Neuronal stem cell (in vitro differentiated cells): ENCODE measurements around the gene GIMAP5.

Experiments
- DNase-seq: peaks from one replicate; pipeline ENCODE4 v3.0.0-alpha.2; 2013; ENCODE audit warnings: low spot score
- H2AFZ ChIP-seq: one replicate; pipeline ENCODE4 v1.6.1; 2013; ENCODE audit warnings: mild to moderate bottlenecking, low read length, inconsistent platforms
- H2AK5ac ChIP-seq: 2 replicates; pipeline ENCODE4 v1.6.1; 2013; ENCODE audit warnings: low read depth, mild to moderate bottlenecking, inconsistent platforms, low read length, moderate library complexity, mixed read lengths
- H2BK120ac ChIP-seq: 2 replicates; pipeline ENCODE4 v1.6.1; 2013; ENCODE audit warnings: low read depth, mild to moderate bottlenecking, inconsistent platforms, low read length, moderate library complexity, mixed read lengths
- H2BK12ac ChIP-seq: one replicate; pipeline ENCODE4 v1.6.1; 2013; ENCODE audit warnings: low read length, inconsistent platforms
- H2BK15ac ChIP-seq: 2 replicates; pipeline ENCODE4 v1.6.1; 2013; ENCODE audit warnings: mild to moderate bottlenecking, low read length, inconsistent platforms, mixed read lengths
- H2BK5ac ChIP-seq: one replicate; pipeline ENCODE4 v1.6.1; 2013; ENCODE audit warnings: inconsistent platforms, mild to moderate bottlenecking, low read length, moderate library complexity
- H3K14ac ChIP-seq: one replicate; pipeline ENCODE4 v1.6.1; 2013; ENCODE audit warnings: low read length, inconsistent platforms
- H3K18ac ChIP-seq: 2 replicates; pipeline ENCODE4 v1.6.1; 2013; ENCODE audit warnings: low read length, inconsistent platforms
- H3K23ac ChIP-seq: 2 replicates; pipeline ENCODE4 v1.6.1; 2013; ENCODE audit warnings: low read depth, mild to moderate bottlenecking, mixed read lengths, low read length, inconsistent platforms; ENCODE audit not compliant: poor library complexity
- H3K27ac ChIP-seq: replicated peaks from 3 replicates; pipeline ENCODE4 v1.5.1; 2013; ENCODE audit warnings: low read length, inconsistent platforms
- H3K27me3 ChIP-seq, 3 experiments: 2 replicates each; pipeline ENCODE4 v1.6.1; 2013; ENCODE audit warnings: low read length in 3 of 3, mild to moderate bottlenecking in 2 of 3, inconsistent platforms in 1 of 3, low read depth in 1 of 3, mixed read lengths in 1 of 3, moderate library complexity in 1 of 3; ENCODE audit not compliant: control insufficient read depth in 3 of 3, insufficient read depth in 3 of 3
- H3K36me3 ChIP-seq, 2 donors: replicated peaks in 1 of 2; 2 replicates each; pipeline ENCODE4 v1.6.1; 2013; ENCODE audit warnings: low read length in 2 of 2; ENCODE audit not compliant: control insufficient read depth in 2 of 2, insufficient read depth in 2 of 2
- H3K4ac ChIP-seq: 2 replicates; pipeline ENCODE4 v1.6.1; 2013; ENCODE audit warnings: inconsistent platforms, mild to moderate bottlenecking, low read length, moderate library complexity
- H3K4me1 ChIP-seq, 2 donors: 1 replicate in 1 of 2; 2 replicates in 1 of 2; pipeline ENCODE4 v1.6.1; 2013; ENCODE audit warnings: low read length in 2 of 2, low read depth in 1 of 2; ENCODE audit not compliant: control insufficient read depth in 2 of 2, insufficient read depth in 1 of 2
- H3K4me2 ChIP-seq: one replicate; pipeline ENCODE4 v1.6.1; 2013; ENCODE audit warnings: mild to moderate bottlenecking, low read length, inconsistent platforms; ENCODE audit not compliant: insufficient read depth, poor library complexity, severe bottlenecking
- H3K4me3 ChIP-seq, 2 donors: 2 replicates each; pipeline ENCODE4 v1.5.1; 2013; ENCODE audit warnings: low read length in 2 of 2, mild to moderate bottlenecking in 2 of 2, inconsistent platforms in 1 of 2, moderate library complexity in 1 of 2
- H3K79me1 ChIP-seq: one replicate; pipeline ENCODE4 v1.6.1; 2013; ENCODE audit warnings: low read depth, mild to moderate bottlenecking, inconsistent platforms, low read length, moderate library complexity
- H3K9ac ChIP-seq: one replicate; pipeline ENCODE4 v1.6.1; 2013; ENCODE audit warnings: mild to moderate bottlenecking, low read depth, low read length, inconsistent platforms; ENCODE audit not compliant: poor library complexity
- H3K9me3 ChIP-seq, 2 donors: replicated peaks in 1 of 2; 2 replicates each; pipeline versions ENCODE3 to v1.6.1; 2013; ENCODE audit warnings: low read length in 2 of 2, mild to moderate bottlenecking in 2 of 2, inconsistent platforms in 1 of 2, low read depth in 1 of 2, mixed read lengths in 1 of 2, moderate library complexity in 1 of 2; ENCODE audit not compliant: control insufficient read depth in 2 of 2, insufficient read depth in 1 of 2
- H4K8ac ChIP-seq: one replicate; pipeline ENCODE4 v1.6.1; 2013; ENCODE audit warnings: low read depth, mild to moderate bottlenecking, inconsistent platforms, low read length, moderate library complexity
- H4K91ac ChIP-seq: one replicate; pipeline ENCODE4 v1.6.1; 2013; ENCODE audit warnings: low read length, low read depth, mild to moderate bottlenecking, inconsistent platforms; ENCODE audit not compliant: poor library complexity
- WGBS, 2 donors: extraction: QIAGEN DNeasy Blood & Tissue Kit; methylation state at CpG; one replicate each; pipeline ENCODE4 v1.1.7; 2013; ENCODE audit warnings: missing lambda C conversion rate in 2 of 2, mixed read lengths in 1 of 2; ENCODE audit not compliant: insufficient read length in 2 of 2, insufficient replicate concordance in 1 of 2; ENCODE audit errors: extremely low coverage in 2 of 2; 5-methylcytosine and 5-hydroxymethylcytosine counted together

GIMAP5 gene

GRCh38 chr7:150734254-150734653 lies 3.0 kb upstream of the GIMAP5 start:
- Histone ChIP-seq H2BK5ac (no peak overlapping the region), H2BK120ac (no peak overlapping the region), H3K14ac (no peak overlapping the region), H3K23ac (no peak overlapping the region), H3K4me3 (no peak overlapping the region), H2AFZ (no peak overlapping the region), H4K8ac (no peak overlapping the region), H3K4ac (no peak overlapping the region), H3K27ac (no peak overlapping the region), H3K18ac (no peak overlapping the region), H4K91ac (no peak overlapping the region), H3K4me2 (no peak overlapping the region), H3K27me3 (peaks cover 0 to 6% (median 4%) of the 10 kb centered on the region in 3 experiments), H3K9ac (no peak overlapping the region), H3K4me1 (no peaks in the 10 kb centered on the region), H2BK12ac (no peak overlapping the region), H3K9me3 (peaks cover 0 to 1% of the 10 kb centered on the region in 2 donors), H2AK5ac (no peak overlapping the region), H3K79me1 (no peaks in the 10 kb centered on the region), H3K36me3 (no peaks in the 10 kb centered on the region), H2BK15ac (no peak overlapping the region)
- DNase-seq: no peak
- no CpG with 5 or more reads among the region's 3 CpGs for WGBS, 2 donors

GRCh38 chr7:150735596-150736358 lies 1.4 kb upstream of the GIMAP5 start:
- Histone ChIP-seq H3K9ac (no peak overlapping the region), H3K18ac (no peak overlapping the region), H3K4me1 (no peaks in the 10 kb centered on the region), H3K9me3 (peaks cover 0 to 1% of the 10 kb centered on the region in 2 donors), H2BK15ac (no peak overlapping the region), H2AK5ac (no peak overlapping the region), H3K14ac (no peak overlapping the region), H2AFZ (no peak overlapping the region), H3K23ac (no peak overlapping the region), H3K36me3 (no peaks in the 10 kb centered on the region), H3K27ac (no peak overlapping the region), H3K4me2 (no peak overlapping the region), H3K4me3 (no peak overlapping the region), H4K91ac (no peak overlapping the region), H3K79me1 (no peaks in the 10 kb centered on the region), H2BK5ac (no peak overlapping the region), H3K4ac (no peak overlapping the region), H4K8ac (no peak overlapping the region), H2BK120ac (no peak overlapping the region), H3K27me3 (peaks cover 0 to 6% (median 4%) of the 10 kb centered on the region in 3 experiments), H2BK12ac (no peak overlapping the region)
- WGBS, 2 donors: no CpG with 5 or more reads among the region's 3 CpGs
- DNase-seq: no peak

GRCh38 chr7:150736864-150737263 lies 354 bp upstream of the GIMAP5 start:
- Histone ChIP-seq H2BK12ac (no peak overlapping the region), H3K4me1 (no peaks in the 10 kb centered on the region), H3K4me3 (no peak overlapping the region), H2AK5ac (no peak overlapping the region), H3K79me1 (no peaks in the 10 kb centered on the region), H3K14ac (no peak overlapping the region), H4K8ac (no peak overlapping the region), H2BK5ac (no peak overlapping the region), H3K18ac (no peak overlapping the region), H3K36me3 (no peaks in the 10 kb centered on the region), H2AFZ (peak overlapping the region; percentile 60), H2BK15ac (no peak overlapping the region), H3K9ac (no peak overlapping the region), H3K23ac (no peak overlapping the region), H4K91ac (no peak overlapping the region), H3K4ac (no peak overlapping the region), H2BK120ac (no peak overlapping the region), H3K27me3 (peaks cover 0 to 6% (median 4%) of the 10 kb centered on the region in 3 experiments), H3K9me3 (peaks cover 0 to 1% of the 10 kb centered on the region in 2 donors), H3K27ac (no peak overlapping the region), H3K4me2 (no peak overlapping the region)
- no peak for DNase-seq
- no CpG with 5 or more reads among the region's 4 CpGs for WGBS, 2 donors

- no peak for DNase-seq
- no peak overlapping the region for H3K4me3 ChIP-seq
- H4K91ac ChIP-seq: no peak overlapping the region
- H2AK5ac ChIP-seq: no peak overlapping the region
- no peak overlapping the region for H3K9ac ChIP-seq
- H3K9me3 ChIP-seq: peaks cover 0 to 1% of the 10 kb centered on the region in 2 donors
- no peaks in the 10 kb centered on the region for H3K4me1 ChIP-seq
- no peak overlapping the region for H2BK5ac ChIP-seq
- H4K8ac ChIP-seq: no peak overlapping the region
- H3K14ac ChIP-seq: no peak overlapping the region
- H3K23ac ChIP-seq: no peak overlapping the region
- H2AFZ ChIP-seq: no peak overlapping the region
- no peak overlapping the region for H3K27ac ChIP-seq
- H2BK12ac ChIP-seq: no peak overlapping the region
- no CpG with 5 or more reads among the region's 5 CpGs for WGBS, 2 donors
- H2BK15ac ChIP-seq: peak overlapping the region; percentile 50
- H3K18ac ChIP-seq: no peak overlapping the region
- peaks cover 0 to 6% (median 4%) of the 10 kb centered on the region in 3 experiments for H3K27me3 ChIP-seq
- no peaks in the 10 kb centered on the region for H3K36me3 ChIP-seq
- H3K4ac ChIP-seq: no peak overlapping the region
- no peaks in the 10 kb centered on the region for H3K79me1 ChIP-seq
- no peak overlapping the region for H3K4me2 ChIP-seq
- no peak overlapping the region for H2BK120ac ChIP-seq
Measured at GRCh38 chr7:150738092-150738491, 874 bp downstream of the GIMAP5 start.
